Measurements from ENCODE around the gene DHTKD1. TPM values are rescaled to one million over a fixed set of nuclear protein-coding genes. Genes with fewer than 3 reads are reported as not detected.

The DHTKD1 gene
- total and polyA plus RNA-seq, 2 donors (not counting 1 experiment from before 2014, with no cell fraction given): 20.5 to 23.1 TPM

DNA sequence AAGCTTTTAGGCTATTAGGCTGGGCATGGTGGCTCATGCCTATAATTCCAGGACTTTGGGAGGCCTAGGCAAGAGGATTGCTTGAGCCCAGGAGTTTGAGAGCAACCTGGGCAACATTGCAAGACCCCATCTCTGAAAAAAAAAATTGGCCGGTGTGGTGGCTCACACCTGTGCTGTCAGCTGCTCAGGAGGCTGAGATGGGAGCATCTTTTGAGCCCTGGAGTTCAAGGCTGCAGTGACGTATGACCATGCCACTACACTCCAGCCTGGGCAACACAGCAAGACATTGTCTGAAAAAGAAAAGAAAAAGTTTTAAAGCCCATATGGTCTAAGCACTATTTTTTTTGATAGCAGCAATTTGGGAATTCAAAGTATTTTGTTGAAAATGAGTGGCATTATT, 44.9 kb downstream of the DHTKD1 start:
- Histone ChIP-seq H3K9ac (ENCODE audit: insufficient read depth, low read length) (no peak overlapping the region), H3K4me1 (ENCODE audit: control insufficient read depth, extremely low read depth, insufficient read depth, low read length) (no peaks in the 10 kb centered on the region), H3K4me2 (ENCODE audit: extremely low read depth, insufficient read depth, low read length) (no peak overlapping the region), H3K27ac (ENCODE audit: insufficient read depth, low read length) (no peak overlapping the region), H2AFZ (ENCODE audit: low read length) (no peak overlapping the region), H3K9me3 (ENCODE audit: control insufficient read depth, insufficient read depth, low read depth, low read length) (no peaks in the 10 kb centered on the region), H3K79me2 (ENCODE audit: control insufficient read depth, insufficient read depth, low read length) (no peaks in the 10 kb centered on the region), H3K27me3 (ENCODE audit: control insufficient read depth, insufficient read depth, low read length) (no peaks in the 10 kb centered on the region), H3K36me3 (ENCODE audit: control insufficient read depth, insufficient read depth, low read length) (no peaks in the 10 kb centered on the region), H4K20me1 (ENCODE audit: control insufficient read depth, extremely low read depth, insufficient read depth, low read length) (no peaks in the 10 kb centered on the region), H3K4me3 (replicated peaks in 1 of 4; ENCODE audit: control extremely low read depth in 1 of 4, insufficient read depth in 1 of 4, low read depth in 3 of 4, low read length in 4 of 4) (no peak overlapping the region)
- no peak for DNase-seq (ENCODE audit: low read depth in 2 of 2)
- TF ChIP-seq EZH2 (IDR thresholded peaks at IDR 0.05; ENCODE audit: low read length, missing control alignments): no peak

DNA sequence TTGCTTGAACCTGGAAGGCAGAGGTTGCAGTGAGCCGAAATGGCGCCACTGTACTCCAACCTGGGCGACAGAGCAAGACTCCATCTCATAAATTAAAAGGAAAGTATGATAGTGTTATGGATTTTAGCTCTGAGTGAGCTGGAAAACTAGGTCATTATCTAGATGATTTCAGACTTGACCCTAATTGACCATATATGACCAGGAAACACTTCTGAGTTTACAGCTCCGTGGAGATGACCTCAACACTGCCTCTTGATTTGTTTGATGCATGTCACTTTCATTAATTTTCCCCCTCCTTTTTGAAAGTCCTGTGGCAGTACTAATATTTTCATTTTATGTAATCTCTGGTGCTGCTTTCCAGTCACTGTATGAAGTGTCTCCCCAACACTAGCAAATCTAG, 52.9 kb downstream of the DHTKD1 start:
- no peak for TF ChIP-seq EZH2 (IDR thresholded peaks at IDR 0.05; ENCODE audit: low read length, missing control alignments)
- TF ChIP-seq, protein P1, sequence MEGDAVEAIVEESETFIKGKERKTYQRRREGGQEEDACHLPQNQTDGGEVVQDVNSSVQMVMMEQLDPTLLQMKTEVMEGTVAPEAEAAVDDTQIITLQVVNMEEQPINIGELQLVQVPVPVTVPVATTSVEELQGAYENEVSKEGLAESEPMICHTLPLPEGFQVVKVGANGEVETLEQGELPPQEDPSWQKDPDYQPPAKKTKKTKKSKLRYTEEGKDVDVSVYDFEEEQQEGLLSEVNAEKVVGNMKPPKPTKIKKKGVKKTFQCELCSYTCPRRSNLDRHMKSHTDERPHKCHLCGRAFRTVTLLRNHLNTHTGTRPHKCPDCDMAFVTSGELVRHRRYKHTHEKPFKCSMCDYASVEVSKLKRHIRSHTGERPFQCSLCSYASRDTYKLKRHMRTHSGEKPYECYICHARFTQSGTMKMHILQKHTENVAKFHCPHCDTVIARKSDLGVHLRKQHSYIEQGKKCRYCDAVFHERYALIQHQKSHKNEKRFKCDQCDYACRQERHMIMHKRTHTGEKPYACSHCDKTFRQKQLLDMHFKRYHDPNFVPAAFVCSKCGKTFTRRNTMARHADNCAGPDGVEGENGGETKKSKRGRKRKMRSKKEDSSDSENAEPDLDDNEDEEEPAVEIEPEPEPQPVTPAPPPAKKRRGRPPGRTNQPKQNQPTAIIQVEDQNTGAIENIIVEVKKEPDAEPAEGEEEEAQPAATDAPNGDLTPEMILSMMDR (conservative IDR thresholded peaks at IDR 0.05 in 1 of 2, IDR thresholded peaks at IDR 0.05 in 1 of 2; ENCODE audit: low read depth in 1 of 2, low read length in 2 of 2): no peak
- no peaks in the 10 kb centered on the region for H4K20me1 ChIP-seq (ENCODE audit: control insufficient read depth, extremely low read depth, insufficient read depth, low read length)
- no peak overlapping the region for H3K9ac ChIP-seq (ENCODE audit: insufficient read depth, low read length)
- H3K4me3 ChIP-seq (replicated peaks in 1 of 4; ENCODE audit: control extremely low read depth in 1 of 4, insufficient read depth in 1 of 4, low read depth in 3 of 4, low read length in 4 of 4): no peak overlapping the region
- H3K9me3 ChIP-seq (ENCODE audit: control insufficient read depth, insufficient read depth, low read depth, low read length): no peaks in the 10 kb centered on the region
- H3K36me3 ChIP-seq (ENCODE audit: control insufficient read depth, insufficient read depth, low read length): no peaks in the 10 kb centered on the region
- H3K79me2 ChIP-seq (ENCODE audit: control insufficient read depth, insufficient read depth, low read length): no peaks in the 10 kb centered on the region
- H3K4me1 ChIP-seq (ENCODE audit: control insufficient read depth, extremely low read depth, insufficient read depth, low read length): no peaks in the 10 kb centered on the region
- DNase-seq (ENCODE audit: low read depth in 2 of 2): no peak
- H3K4me2 ChIP-seq (ENCODE audit: extremely low read depth, insufficient read depth, low read length): no peak overlapping the region
- H3K27ac ChIP-seq (ENCODE audit: insufficient read depth, low read length): no peak overlapping the region
- no peaks in the 10 kb centered on the region for H3K27me3 ChIP-seq (ENCODE audit: control insufficient read depth, insufficient read depth, low read length)
- H2AFZ ChIP-seq (ENCODE audit: low read length): no peak overlapping the region

DNA sequence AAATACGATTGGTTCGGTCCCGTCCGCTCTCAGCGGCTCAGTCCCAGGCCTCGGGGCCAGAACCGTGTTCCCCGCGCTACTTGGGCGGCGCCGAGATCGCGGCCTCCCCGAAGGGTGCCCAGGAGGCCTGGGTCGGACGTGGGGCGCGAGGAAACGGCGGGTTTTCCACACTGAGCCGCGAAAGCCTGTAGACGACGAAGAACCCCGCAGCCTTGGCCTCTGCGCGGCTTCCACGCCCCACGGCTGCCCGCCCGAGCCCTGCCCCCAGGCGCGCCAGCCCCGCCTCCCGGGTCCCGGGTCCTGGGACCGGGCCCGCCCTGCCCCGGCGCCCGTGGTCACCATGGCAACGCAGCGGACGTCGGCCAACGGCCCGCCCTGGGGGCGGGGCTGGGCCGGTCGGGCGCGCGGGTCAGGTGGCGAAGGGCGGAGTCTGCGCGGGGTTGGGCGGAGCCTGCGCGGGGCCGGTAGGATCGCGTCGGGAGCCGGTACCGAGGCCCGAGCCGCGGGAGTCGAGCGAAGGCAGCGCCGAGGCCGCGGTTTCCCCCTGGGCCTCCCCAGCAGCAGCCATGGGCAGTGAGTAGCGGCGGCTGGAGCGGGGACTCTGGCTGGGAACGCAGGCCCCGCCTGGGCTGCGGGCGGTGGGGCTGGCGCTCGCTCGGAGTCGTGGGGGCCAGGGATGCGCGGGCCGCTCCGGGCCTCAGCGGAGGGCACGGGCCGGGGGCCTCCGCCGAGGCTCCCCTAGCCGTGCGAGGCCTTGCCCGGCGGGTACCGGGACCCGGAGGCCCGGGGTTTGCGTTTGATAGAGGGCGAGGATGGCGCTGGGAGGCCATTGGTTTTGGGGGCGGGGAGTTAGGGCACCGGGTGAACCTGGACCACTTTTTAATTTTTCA, 60.7 kb downstream of the DHTKD1 start, which contains the start of gene SEC61A2:
Gene SEC61A2 (plus strand): TSS at position 456 of the 890 bp plus-strand sequence. CDS start 111 bp downstream, at position 567.
- Histone ChIP-seq H3K36me3 (ENCODE audit: control insufficient read depth, insufficient read depth, low read length) (no peaks in the 10 kb centered on the region), H3K4me3 (replicated peaks in 1 of 4; ENCODE audit: control extremely low read depth in 1 of 4, insufficient read depth in 1 of 4, low read depth in 3 of 4, low read length in 4 of 4) (peak within 1 kb of the TSS; percentile 59 to 98 (median 80)), H3K4me1 (ENCODE audit: control insufficient read depth, extremely low read depth, insufficient read depth, low read length) (no peaks in the 10 kb centered on the region), H4K20me1 (ENCODE audit: control insufficient read depth, extremely low read depth, insufficient read depth, low read length) (no peaks in the 10 kb centered on the region), H2AFZ (ENCODE audit: low read length) (peak within 1 kb of the TSS; percentile 98), H3K79me2 (ENCODE audit: control insufficient read depth, insufficient read depth, low read length) (peaks cover 13% of the 10 kb centered on the region), H3K27me3 (ENCODE audit: control insufficient read depth, insufficient read depth, low read length) (no peaks in the 10 kb centered on the region), H3K9me3 (ENCODE audit: control insufficient read depth, insufficient read depth, low read depth, low read length) (no peaks in the 10 kb centered on the region), H3K27ac (ENCODE audit: insufficient read depth, low read length) (peak within 1 kb of the TSS; percentile 87), H3K9ac (ENCODE audit: insufficient read depth, low read length) (peak within 1 kb of the TSS; percentile 89), H3K4me2 (ENCODE audit: extremely low read depth, insufficient read depth, low read length) (peak within 1 kb of the TSS; percentile 97)
- TF ChIP-seq, protein P1 (conservative IDR thresholded peaks at IDR 0.05 in 1 of 2, IDR thresholded peaks at IDR 0.05 in 1 of 2; ENCODE audit: low read depth in 1 of 2, low read length in 2 of 2): no peak
- no peak for TF ChIP-seq EZH2 (IDR thresholded peaks at IDR 0.05; ENCODE audit: low read length, missing control alignments)
- DNase-seq (ENCODE audit: low read depth in 2 of 2): peak; percentile 77 to 86
